Left forelimb (tissue), 1 donor: ENCODE measurements around the gene PRAMEF27.
"Not testable (repeated sequence)": the region's sequence is repeated elsewhere in the genome, so short reads cannot be mapped to it uniquely, and the experiment has no call there.

ENCODE experiments used
- DNase-seq: peaks from one replicate; pipeline ENCODE4 v3.0.0-alpha.2; 2018; ENCODE audit warnings: low spot score

PRAMEF27 gene

GRCh38 chr1:13056475-13056874, at the start of gene PRAMEF27:
Gene PRAMEF27, minus strand, starts transcription at chr1:13056575. Its CDS starts 2,916 bp downstream, at chr1:13053659.
- not testable (repeated sequence) for DNase-seq

DNA sequence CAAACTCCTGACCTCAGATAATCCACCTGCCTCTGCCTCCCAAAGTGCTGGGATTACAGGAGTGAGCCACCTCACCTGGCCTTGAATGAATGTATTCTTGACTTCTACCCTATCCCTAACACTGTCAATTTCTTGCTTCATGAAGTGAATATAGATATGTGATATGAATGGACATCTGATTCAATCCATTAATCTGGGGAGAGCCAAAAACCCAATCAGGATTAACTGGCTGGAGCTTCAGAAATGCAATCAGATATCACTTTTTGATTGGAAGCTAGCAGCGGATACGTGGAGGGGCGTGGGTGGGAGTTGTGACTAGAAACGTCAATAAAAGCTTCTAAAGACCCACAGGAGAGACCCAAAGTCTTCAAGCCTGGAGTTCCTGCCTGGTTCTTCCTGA, 14.1 kb upstream of the PRAMEF27 start, which contains the start of gene PRAMEF25:
PRAMEF25 (plus strand) TSS at position 301 of the 400 bp plus-strand sequence. CDS start 2,920 bp downstream, outside the sequence.
- DNase-seq = not testable (repeated sequence)

DNA sequence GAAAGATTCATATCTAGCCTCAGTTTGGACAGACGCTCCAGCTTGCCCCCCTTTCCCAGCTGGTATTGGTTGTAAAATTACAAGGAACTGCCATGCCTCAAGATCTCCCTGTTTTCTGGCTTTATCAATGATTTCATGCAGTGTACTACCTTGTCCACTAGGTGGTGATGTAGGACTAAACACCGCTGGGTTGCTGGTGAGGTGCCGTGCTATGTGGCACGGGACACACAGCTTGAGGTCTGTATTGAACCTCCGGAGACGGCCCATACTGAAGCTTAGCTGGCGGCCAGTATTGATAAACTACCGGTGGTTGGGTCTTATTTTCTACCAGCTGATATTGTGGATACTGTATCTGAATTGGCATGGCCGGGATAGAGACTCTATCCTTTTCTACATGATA, 36.5 kb downstream of the PRAMEF27 start:
- DNase-seq = not testable (repeated sequence)

GRCh38 chr1:13011932-13012331, 44.4 kb downstream of the PRAMEF27 start:
- not testable (repeated sequence) for DNase-seq

- DNase-seq = not testable (repeated sequence)
These were observed 47.0 kb downstream of the PRAMEF27 start for GRCh38 chr1:13009348-13009747.

DNA sequence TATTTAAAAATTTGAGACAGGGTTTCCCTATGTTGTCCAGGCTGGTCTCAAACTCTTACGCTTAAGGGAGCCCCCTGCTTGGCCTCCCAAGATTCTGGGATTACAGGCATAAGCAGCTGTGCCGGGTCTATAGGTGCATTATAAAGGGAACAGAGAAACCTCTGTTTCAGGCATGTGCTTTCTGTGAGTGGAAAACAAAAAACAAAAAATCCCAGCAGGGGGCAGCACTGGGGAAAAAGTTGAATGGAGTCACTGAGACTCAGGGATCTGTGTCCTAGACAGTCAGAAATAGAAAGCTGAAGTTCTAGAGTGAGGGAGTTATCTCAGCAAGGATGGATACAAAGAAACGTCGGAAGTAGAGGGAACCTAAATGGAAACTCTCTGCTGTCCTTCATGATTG, 50.6 kb downstream of the PRAMEF27 start:
- not testable (repeated sequence) for DNase-seq
